CD4-positive, CD25-positive, alpha-beta regulatory T cell (primary cell): ENCODE data around the gene SREK1. TPM values are rescaled to one million over a fixed set of nuclear protein-coding genes. Genes with fewer than 3 reads are reported as not detected.

Experiments
- ATAC-seq, 2 donors: fragments of 150-1000 bp; cut with Tn5 transposase; one replicate each; pipeline ENCODE4 v1.10.0; 2021; ENCODE audit warnings: low read depth in 2 of 2, moderate number of reproducible peaks in 2 of 2, moderate library complexity in 1 of 2
- DNase-seq, 3 donors: peaks; one replicate each; pipeline versions ENCODE4 v3.0.0 to v3.0.0-alpha.2; 2012 to 2022; ENCODE audit warnings: mixed read lengths in 1 of 3
- H3K27ac ChIP-seq: one replicate; pipeline ENCODE4 v1.7.0; 2013; ENCODE audit warnings: mild to moderate bottlenecking, low read length; ENCODE audit not compliant: insufficient read depth, poor library complexity, severe bottlenecking
- H3K27me3 ChIP-seq: one replicate; pipeline ENCODE4 v1.7.0; 2013; ENCODE audit warnings: low read length; ENCODE audit not compliant: control insufficient read depth, insufficient read depth
- H3K36me3 ChIP-seq: one replicate; pipeline ENCODE4 v1.7.0; 2013; ENCODE audit warnings: mild to moderate bottlenecking, low read length, moderate library complexity; ENCODE audit not compliant: control insufficient read depth, insufficient read depth
- H3K4me1 ChIP-seq: 2 replicates; pipeline ENCODE4 v1.7.0; 2013; ENCODE audit warnings: mild to moderate bottlenecking, low read length; ENCODE audit not compliant: insufficient read depth, control insufficient read depth, poor library complexity, severe bottlenecking
- H3K4me3 ChIP-seq: one replicate; pipeline ENCODE4 v1.7.0; 2013; ENCODE audit warnings: low read depth, mild to moderate bottlenecking, low read length, moderate library complexity
- H3K9me3 ChIP-seq, 2 experiments: 1 replicate in 1 of 2; 2 replicates in 1 of 2; pipeline ENCODE4 v1.7.0; 2013; ENCODE audit warnings: low read length in 2 of 2, mild to moderate bottlenecking in 1 of 2, moderate library complexity in 1 of 2; ENCODE audit not compliant: control insufficient read depth in 2 of 2
- H3K27ac Mint-ChIP-seq, 3 donors: one replicate each; pipeline ENCODE4 v1.8.0; 2020 to 2022; ENCODE audit warnings: mild to moderate bottlenecking in 3 of 3, mixed read lengths in 3 of 3, moderate library complexity in 2 of 3
- H3K27me3 Mint-ChIP-seq: one replicate; pipeline ENCODE4 v1.8.0; 2022; ENCODE audit warnings: mild to moderate bottlenecking, mixed read lengths
- H3K36me3 Mint-ChIP-seq: one replicate; pipeline ENCODE4 v1.8.0; 2020; ENCODE audit warnings: mixed read lengths
- H3K4me1 Mint-ChIP-seq, 4 donors: one replicate each; pipeline ENCODE4 v1.8.0; 2020 to 2022; ENCODE audit warnings: mixed read lengths in 4 of 4, mild to moderate bottlenecking in 1 of 4
- H3K4me3 Mint-ChIP-seq, 4 donors: one replicate each; pipeline ENCODE4 v1.8.0; 2020 to 2022; ENCODE audit warnings: mild to moderate bottlenecking in 4 of 4, mixed read lengths in 4 of 4, moderate library complexity in 3 of 4
- H3K9me3 Mint-ChIP-seq, 7 donors: one replicate each; pipeline ENCODE4 v1.8.0; 2020 to 2022; ENCODE audit warnings: mixed read lengths in 7 of 7, mild to moderate bottlenecking in 3 of 7, moderate library complexity in 2 of 7
- polyA plus RNA-seq, 4 donors: library from polyadenylated mRNA; unstranded; fragments of 300-500 nt; fragmentation: Illumina TruSeq; gene quantifications; one replicate each; pipeline ENCODE4 v1.2.3, GENCODE V29; 2021
- total RNA-seq: library from RNA; stranded (reverse); gene quantifications from one replicate; pipeline ENCODE4 v1.2.3, GENCODE V29; 2022

Gene SREK1
- total and polyA plus RNA-seq, 5 donors from 2014 or later: 14.8 to 160 (median 19.5) TPM

GRCh38 chr5:66164044-66164790, 20.1 kb downstream of the SREK1 start:
- peaks cover 15 to 24% (median 18%) of the 10 kb centered on the region in 4 donors for H3K4me1 Mint-ChIP-seq
- Histone ChIP-seq H3K36me3 (peaks cover 73% of the 10 kb centered on the region), H3K4me1 (no peaks in the 10 kb centered on the region), H3K4me3 (no peak overlapping the region), H3K27ac (no peak overlapping the region), H3K27me3 (no peaks in the 10 kb centered on the region), H3K9me3 (no peaks in the 10 kb centered on the region)
- DNase-seq (no peak), ATAC-seq (no peak)
- peaks cover 37% of the 10 kb centered on the region for H3K36me3 Mint-ChIP-seq
- no peaks in the 10 kb centered on the region for H3K27me3 Mint-ChIP-seq
- H3K9me3 Mint-ChIP-seq: no peaks in the 10 kb centered on the region
- H3K27ac Mint-ChIP-seq: no peak overlapping the region
- H3K4me3 Mint-ChIP-seq: no peak overlapping the region

- no peak overlapping the region for H3K4me3 Mint-ChIP-seq
- no peak overlapping the region for H3K27ac Mint-ChIP-seq
- no peaks in the 10 kb centered on the region for H3K9me3 Mint-ChIP-seq
- no peak for DNase-seq
- H3K4me1 ChIP-seq: peaks cover 17% of the 10 kb centered on the region
- H3K4me1 Mint-ChIP-seq: peaks cover 20 to 40% (median 34%) of the 10 kb centered on the region in 4 donors
- no peak overlapping the region for H3K27ac ChIP-seq
- no peak for ATAC-seq
- H3K27me3 Mint-ChIP-seq: no peaks in the 10 kb centered on the region
- no peaks in the 10 kb centered on the region for H3K27me3 ChIP-seq
- peaks cover 27% of the 10 kb centered on the region for H3K36me3 Mint-ChIP-seq
- H3K4me3 ChIP-seq: no peak overlapping the region
- peaks cover 42% of the 10 kb centered on the region for H3K36me3 ChIP-seq
- H3K9me3 ChIP-seq: no peaks in the 10 kb centered on the region
Measured at GRCh38 chr5:66168226-66168625, 24.1 kb downstream of the SREK1 start.

- Histone ChIP-seq H3K27ac (peak overlapping the region; percentile 50), H3K36me3 (peaks cover 38% of the 10 kb centered on the region), H3K4me3 (no peak overlapping the region), H3K4me1 (peaks cover 17% of the 10 kb centered on the region), H3K27me3 (no peaks in the 10 kb centered on the region), H3K9me3 (no peaks in the 10 kb centered on the region)
- ATAC-seq (no peak), DNase-seq (peak in 2 of 3 donors; percentile 15 to 19)
- H3K27me3 Mint-ChIP-seq: no peaks in the 10 kb centered on the region
- peak overlapping the region in 2 of 3 donors; percentile 26 to 55 for H3K27ac Mint-ChIP-seq
- peaks cover 26% of the 10 kb centered on the region for H3K36me3 Mint-ChIP-seq
- no peak overlapping the region for H3K4me3 Mint-ChIP-seq
- no peaks in the 10 kb centered on the region for H3K9me3 Mint-ChIP-seq
- H3K4me1 Mint-ChIP-seq: peaks cover 20 to 44% (median 35%) of the 10 kb centered on the region in 4 donors
Measured at GRCh38 chr5:66169534-66169933, 25.4 kb downstream of the SREK1 start.

- Histone ChIP-seq H3K36me3 (peaks cover 40% of the 10 kb centered on the region), H3K4me3 (peak overlapping the region; percentile 52), H3K27me3 (no peaks in the 10 kb centered on the region), H3K9me3 (no peaks in the 10 kb centered on the region), H3K4me1 (peaks cover 17% of the 10 kb centered on the region), H3K27ac (peak overlapping the region; percentile 85)
- DNase-seq (no peak), ATAC-seq (no peak)
- H3K9me3 Mint-ChIP-seq: no peaks in the 10 kb centered on the region
- H3K4me3 Mint-ChIP-seq: peak overlapping the region in 2 of 4 donors; percentile 44 to 61
- H3K36me3 Mint-ChIP-seq: peaks cover 32% of the 10 kb centered on the region
- no peaks in the 10 kb centered on the region for H3K27me3 Mint-ChIP-seq
- peaks cover 21 to 47% (median 37%) of the 10 kb centered on the region in 4 donors for H3K4me1 Mint-ChIP-seq
- H3K27ac Mint-ChIP-seq: peak overlapping the region; percentile 34 to 92 (median 55)
Measured at GRCh38 chr5:66170195-66170919, 26.3 kb downstream of the SREK1 start.

GRCh38 chr5:66171349-66172344, 27.5 kb downstream of the SREK1 start:
- Mint-ChIP-seq H3K9me3 (no peaks in the 10 kb centered on the region), H3K4me3 (peak overlapping the region in 2 of 4 donors; percentile 45 to 67), H3K4me1 (peaks cover 21 to 38% (median 28%) of the 10 kb centered on the region in 4 donors), H3K27ac (peak overlapping the region; percentile 56 to 80 (median 74)), H3K36me3 (peaks cover 36% of the 10 kb centered on the region), H3K27me3 (no peaks in the 10 kb centered on the region)
- peak overlapping the region; percentile 52 for H3K4me3 ChIP-seq
- H3K9me3 ChIP-seq: no peaks in the 10 kb centered on the region
- no peaks in the 10 kb centered on the region for H3K27me3 ChIP-seq
- ATAC-seq: peak; percentile 92 to 94
- peak; percentile 57 to 87 (median 82) for DNase-seq
- peaks cover 17% of the 10 kb centered on the region for H3K4me1 ChIP-seq
- peaks cover 39% of the 10 kb centered on the region for H3K36me3 ChIP-seq
- H3K27ac ChIP-seq: peak overlapping the region; percentile 85

- peak in 1 of 3 donors; percentile 31 for DNase-seq
Measured at GRCh38 chr5:66174338-66174737, 30.2 kb downstream of the SREK1 start.

GRCh38 chr5:66178799-66179198, 34.7 kb downstream of the SREK1 start:
- Histone ChIP-seq H3K27ac (no peak overlapping the region), H3K4me3 (no peak overlapping the region), H3K4me1 (no peaks in the 10 kb centered on the region), H3K9me3 (no peaks in the 10 kb centered on the region), H3K36me3 (peaks cover 62% of the 10 kb centered on the region), H3K27me3 (no peaks in the 10 kb centered on the region)
- no peak for ATAC-seq
- no peak for DNase-seq
- H3K27ac Mint-ChIP-seq: peak overlapping the region in 1 of 3 donors; percentile 27
- no peaks in the 10 kb centered on the region for H3K9me3 Mint-ChIP-seq
- peaks cover 46% of the 10 kb centered on the region for H3K36me3 Mint-ChIP-seq
- H3K4me1 Mint-ChIP-seq: peaks cover 4 to 27% (median 14%) of the 10 kb centered on the region in 4 donors
- no peaks in the 10 kb centered on the region for H3K27me3 Mint-ChIP-seq
- no peak overlapping the region for H3K4me3 Mint-ChIP-seq

More at GRCh38 chr5:66174338-66174737, 30.2 kb downstream of the SREK1 start:
- no peak overlapping the region for H3K27ac ChIP-seq
- Mint-ChIP-seq H3K36me3 (peaks cover 55% of the 10 kb centered on the region), H3K27ac (no peak overlapping the region), H3K4me1 (peaks cover 21 to 36% (median 32%) of the 10 kb centered on the region in 4 donors), H3K27me3 (no peaks in the 10 kb centered on the region), H3K9me3 (no peaks in the 10 kb centered on the region), H3K4me3 (no peak overlapping the region)
- peaks cover 17% of the 10 kb centered on the region for H3K4me1 ChIP-seq
- H3K4me3 ChIP-seq: no peak overlapping the region
- no peaks in the 10 kb centered on the region for H3K9me3 ChIP-seq
- H3K27me3 ChIP-seq: no peaks in the 10 kb centered on the region
- H3K36me3 ChIP-seq: peaks cover 63% of the 10 kb centered on the region
- ATAC-seq: no peak
